Right renal pelvis (tissue), 4 donors: ENCODE results near the gene PRR15. TPM values are rescaled to one million over a fixed set of nuclear protein-coding genes. Genes with fewer than 3 reads are reported as not detected.
"Not testable (repeated sequence)": the region's sequence is repeated elsewhere in the genome, so short reads cannot be mapped to it uniquely, and the experiment has no call there.

Source experiments
- DNase-seq, 4 donors: peaks; one replicate each; pipeline ENCODE4 v3.0.0-alpha.2; 2013; ENCODE audit warnings: low read depth in 4 of 4, low spot score in 3 of 4, missing footprints in 1 of 4
- polyA plus RNA-seq, 4 donors: library from polyadenylated mRNA; unstranded; fragments of 120-200 nt; gene quantifications; one replicate each; pipeline ENCODE4 v1.2.1, GENCODE V29; 2013; ENCODE audit not compliant: insufficient read length in 4 of 4

The PRR15 gene
- 10 to 100 TPM in 1 of 4 donors, 1 to 10 TPM in 3; 4.2 to 10.9 (median 6.3) TPM for polyA plus RNA-seq

- peak in 2 of 4 donors; percentile 44 to 45 for DNase-seq
Observed at GRCh38 chr7:29563590-29564495, at the start of gene PRR15. TSS of gene PRR15 (plus strand) at chr7:29563835. CDS start at chr7:29566330, 2,495 bp downstream.

- DNase-seq = no peak
Observed at GRCh38 chr7:29516491-29516890, 47.1 kb upstream of the PRR15 start.

GRCh38 chr7:29518616-29519015 lies 45.0 kb upstream of the PRR15 start:
- DNase-seq = no peak

- DNase-seq = no peak
Observed at GRCh38 chr7:29523728-29524127, 39.9 kb upstream of the PRR15 start.

- DNase-seq = no peak
Observed at GRCh38 chr7:29527505-29528108, 36.0 kb upstream of the PRR15 start.

GRCh38 chr7:29528526-29528925 lies 35.1 kb upstream of the PRR15 start:
- DNase-seq = not testable (repeated sequence)

GRCh38 chr7:29538389-29538788 lies 25.2 kb upstream of the PRR15 start:
- DNase-seq = no peak

- DNase-seq = no peak
Observed at GRCh38 chr7:29539471-29539870, 24.2 kb upstream of the PRR15 start.

- DNase-seq = no peak
Observed at GRCh38 chr7:29547421-29547820, 16.2 kb upstream of the PRR15 start.

- DNase-seq = no peak
Observed at GRCh38 chr7:29548823-29549222, 14.8 kb upstream of the PRR15 start.

- no peak for DNase-seq
Observed at GRCh38 chr7:29552392-29552791, 11.2 kb upstream of the PRR15 start.

GRCh38 chr7:29555061-29555460 lies 8.6 kb upstream of the PRR15 start:
- no peak for DNase-seq

GRCh38 chr7:29556405-29557195 lies 7.0 kb upstream of the PRR15 start:
- DNase-seq = no peak

- DNase-seq = no peak
Observed at GRCh38 chr7:29557954-29558353, 5.7 kb upstream of the PRR15 start.

- no peak for DNase-seq
Observed at GRCh38 chr7:29561271-29561670, 2.4 kb upstream of the PRR15 start.

- DNase-seq = no peak
Observed at GRCh38 chr7:29562307-29562706, 1.3 kb upstream of the PRR15 start.

GRCh38 chr7:29564496-29565223 lies 1.0 kb downstream of the PRR15 start:
- peak in 3 of 4 donors; percentile 18 to 50 (median 33) for DNase-seq

GRCh38 chr7:29565224-29565630 lies 1.6 kb downstream of the PRR15 start:
- no peak for DNase-seq

GRCh38 chr7:29565634-29565981 lies 2.0 kb downstream of the PRR15 start:
- DNase-seq = no peak

- DNase-seq = no peak
Observed at GRCh38 chr7:29565982-29566746, 2.5 kb downstream of the PRR15 start.
